HG02642 (cell line): ENCODE results near the gene ABCF3.
"Not testable (repeated sequence)": the region's sequence is repeated elsewhere in the genome, so short reads cannot be mapped to it uniquely, and the experiment has no call there.

Experiments
- ATAC-seq: cut with Tn5 transposase; IDR thresholded peaks from one replicate; pipeline ENCODE4 v1.9.1; 2021; ENCODE audit warnings: mild to moderate bottlenecking; ENCODE audit not compliant: unreplicated experiment, poor library complexity

Gene ABCF3, protein sequence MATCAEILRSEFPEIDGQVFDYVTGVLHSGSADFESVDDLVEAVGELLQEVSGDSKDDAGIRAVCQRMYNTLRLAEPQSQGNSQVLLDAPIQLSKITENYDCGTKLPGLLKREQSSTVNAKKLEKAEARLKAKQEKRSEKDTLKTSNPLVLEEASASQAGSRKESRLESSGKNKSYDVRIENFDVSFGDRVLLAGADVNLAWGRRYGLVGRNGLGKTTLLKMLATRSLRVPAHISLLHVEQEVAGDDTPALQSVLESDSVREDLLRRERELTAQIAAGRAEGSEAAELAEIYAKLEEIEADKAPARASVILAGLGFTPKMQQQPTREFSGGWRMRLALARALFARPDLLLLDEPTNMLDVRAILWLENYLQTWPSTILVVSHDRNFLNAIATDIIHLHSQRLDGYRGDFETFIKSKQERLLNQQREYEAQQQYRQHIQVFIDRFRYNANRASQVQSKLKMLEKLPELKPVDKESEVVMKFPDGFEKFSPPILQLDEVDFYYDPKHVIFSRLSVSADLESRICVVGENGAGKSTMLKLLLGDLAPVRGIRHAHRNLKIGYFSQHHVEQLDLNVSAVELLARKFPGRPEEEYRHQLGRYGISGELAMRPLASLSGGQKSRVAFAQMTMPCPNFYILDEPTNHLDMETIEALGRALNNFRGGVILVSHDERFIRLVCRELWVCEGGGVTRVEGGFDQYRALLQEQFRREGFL

DNA sequence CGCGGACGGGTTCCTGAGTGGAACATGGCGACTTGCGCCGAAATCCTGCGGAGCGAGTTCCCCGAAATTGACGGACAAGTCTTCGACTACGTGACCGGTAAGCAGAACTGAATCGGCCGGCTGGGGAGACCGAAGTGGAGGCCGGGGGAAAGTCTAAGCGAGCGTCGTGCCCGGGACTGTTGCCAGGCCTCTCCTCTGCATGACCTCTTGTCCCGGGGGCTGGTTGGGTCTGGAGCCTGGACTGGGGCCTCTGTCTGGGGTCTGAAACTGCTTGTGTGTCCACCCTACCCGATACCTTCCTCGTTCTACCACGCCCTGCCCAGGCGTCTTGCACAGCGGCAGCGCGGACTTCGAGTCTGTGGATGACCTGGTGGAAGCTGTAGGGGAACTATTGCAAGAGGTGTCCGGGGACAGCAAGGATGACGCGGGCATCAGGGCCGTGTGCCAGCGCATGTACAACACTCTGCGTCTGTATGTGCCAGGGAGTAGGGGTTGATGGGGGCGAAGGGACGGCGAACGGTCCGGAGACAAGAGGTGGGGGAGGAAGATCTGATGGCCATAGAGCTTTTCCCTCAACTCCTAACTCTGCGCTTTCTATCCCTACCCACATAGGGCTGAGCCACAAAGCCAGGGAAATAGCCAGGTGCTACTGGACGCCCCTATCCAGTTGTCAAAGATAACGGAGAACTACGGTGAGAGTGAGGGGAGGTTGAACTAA, at the start of gene ABCF3:
ABCF3 (plus strand) TSS at position 16 of the 718 bp plus-strand sequence; CDS start at position 25, 9 bp downstream.
- ATAC-seq: peak; percentile 34

DNA sequence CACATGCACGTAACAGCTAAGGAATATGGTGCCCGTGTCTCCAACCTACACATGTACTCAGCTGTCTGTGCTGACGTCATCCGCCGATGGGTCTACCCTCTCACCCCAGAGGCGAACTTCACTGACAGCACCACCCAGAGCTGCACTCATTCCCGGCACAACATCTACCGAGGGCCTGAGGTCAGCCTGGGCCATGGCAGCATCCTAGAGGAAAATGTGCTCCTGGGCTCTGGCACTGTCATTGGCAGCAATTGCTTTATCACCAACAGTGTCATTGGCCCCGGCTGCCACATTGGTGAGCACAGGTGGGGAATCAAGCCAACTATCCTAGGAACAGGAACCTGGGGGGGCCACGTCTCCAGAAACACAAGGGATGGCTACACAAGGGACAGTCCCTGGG, 45.6 kb upstream of the ABCF3 start:
- no peak for ATAC-seq

DNA sequence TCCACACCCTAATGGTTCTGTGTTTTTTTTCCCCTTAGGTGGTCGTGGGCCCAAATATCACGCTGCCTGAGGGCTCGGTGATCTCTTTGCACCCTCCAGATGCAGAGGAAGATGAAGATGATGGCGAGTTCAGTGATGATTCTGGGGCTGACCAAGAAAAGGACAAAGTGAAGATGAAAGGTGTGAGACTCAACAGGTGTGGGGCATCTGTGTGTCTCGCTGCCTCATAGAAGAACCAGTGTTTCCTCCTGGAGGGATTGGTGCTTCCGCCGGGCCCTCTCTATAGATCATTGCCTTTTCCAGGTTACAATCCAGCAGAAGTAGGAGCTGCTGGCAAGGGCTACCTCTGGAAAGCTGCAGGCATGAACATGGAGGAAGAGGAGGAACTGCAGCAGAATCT, 43.8 kb upstream of the ABCF3 start:
- ATAC-seq: no peak

DNA sequence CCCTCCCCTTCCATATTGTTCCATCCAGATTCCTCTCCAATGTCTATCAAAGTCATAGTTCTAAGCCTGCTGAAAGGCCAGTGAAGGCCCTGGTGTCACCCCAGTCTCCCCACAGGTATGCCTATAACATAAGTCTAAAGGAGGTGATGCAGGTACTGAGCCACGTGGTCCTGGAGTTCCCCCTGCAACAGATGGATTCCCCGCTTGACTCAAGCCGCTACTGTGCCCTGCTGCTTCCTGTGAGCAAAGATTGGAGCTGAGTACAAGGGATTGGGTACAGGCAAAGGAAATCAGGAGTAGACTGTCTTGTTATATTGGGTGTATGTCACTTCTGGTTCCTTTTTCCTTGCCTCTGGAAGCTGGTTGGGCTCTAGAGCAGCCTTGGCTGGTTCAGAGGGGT, 42.7 kb upstream of the ABCF3 start:
- ATAC-seq: no peak

DNA sequence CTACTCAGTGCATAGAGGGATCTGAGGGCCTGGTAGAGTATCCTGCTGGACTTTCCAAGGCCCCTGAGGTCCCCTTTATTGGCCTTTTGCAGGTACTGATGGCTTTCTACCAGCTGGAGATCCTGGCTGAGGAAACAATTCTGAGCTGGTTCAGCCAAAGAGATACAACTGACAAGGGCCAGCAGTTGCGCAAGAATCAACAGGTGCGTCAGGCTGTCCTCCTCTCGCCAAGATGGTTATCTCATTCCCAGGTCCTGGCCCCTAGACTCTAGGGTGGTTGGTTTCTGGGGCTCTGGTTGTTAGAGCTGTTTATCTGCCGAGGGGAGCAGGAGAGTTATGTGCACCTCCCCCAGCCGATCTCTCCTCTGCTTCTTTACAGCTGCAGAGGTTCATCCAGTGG, 41.5 kb upstream of the ABCF3 start:
- no peak for ATAC-seq

DNA sequence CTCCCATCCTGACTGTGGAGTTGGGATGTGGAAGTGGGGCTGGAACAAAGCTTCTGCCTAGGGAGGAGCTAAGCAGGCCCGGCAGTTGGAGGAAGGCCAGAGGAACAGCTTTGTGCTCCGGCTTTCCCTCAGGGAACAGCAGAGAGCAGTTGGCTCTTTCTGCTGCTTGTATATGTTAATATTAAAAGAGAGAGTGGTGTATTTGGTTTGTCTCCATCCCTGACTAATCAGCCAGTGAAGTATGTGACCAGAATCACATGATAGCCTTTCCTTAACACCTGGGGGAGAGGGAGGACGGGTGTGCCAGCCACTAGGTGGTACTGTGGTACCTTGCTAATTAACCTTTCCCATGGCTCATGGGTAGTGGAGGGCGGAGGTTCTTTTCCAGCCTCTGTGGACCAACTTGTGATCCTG, 40.9 kb upstream of the ABCF3 start:
- no peak for ATAC-seq

DNA sequence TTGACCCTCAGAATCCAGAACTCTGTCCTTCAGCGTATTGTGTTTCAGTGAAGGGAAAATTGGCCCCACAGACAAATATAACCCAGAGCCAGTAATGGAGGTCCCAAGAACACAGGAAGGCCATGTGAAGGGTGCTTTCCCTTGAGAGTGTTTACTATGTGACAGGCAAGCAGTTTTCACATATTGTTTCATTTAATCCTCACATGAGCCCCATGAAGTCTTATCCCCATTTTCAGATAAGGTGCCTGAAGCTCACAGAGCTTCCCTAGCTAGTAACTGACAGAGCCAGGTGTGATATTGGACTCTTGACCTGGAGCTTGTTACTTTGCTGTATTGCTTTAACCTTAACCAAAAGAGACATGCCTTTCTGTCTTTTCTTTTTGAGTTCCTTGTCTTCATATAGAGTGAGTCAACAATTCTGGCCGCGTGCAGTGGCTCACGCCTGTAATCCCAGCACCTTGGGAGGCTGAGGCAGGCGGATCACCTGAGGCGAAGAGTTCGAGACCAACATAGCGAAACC, 40.2 kb upstream of the ABCF3 start:
- ATAC-seq: no peak

DNA sequence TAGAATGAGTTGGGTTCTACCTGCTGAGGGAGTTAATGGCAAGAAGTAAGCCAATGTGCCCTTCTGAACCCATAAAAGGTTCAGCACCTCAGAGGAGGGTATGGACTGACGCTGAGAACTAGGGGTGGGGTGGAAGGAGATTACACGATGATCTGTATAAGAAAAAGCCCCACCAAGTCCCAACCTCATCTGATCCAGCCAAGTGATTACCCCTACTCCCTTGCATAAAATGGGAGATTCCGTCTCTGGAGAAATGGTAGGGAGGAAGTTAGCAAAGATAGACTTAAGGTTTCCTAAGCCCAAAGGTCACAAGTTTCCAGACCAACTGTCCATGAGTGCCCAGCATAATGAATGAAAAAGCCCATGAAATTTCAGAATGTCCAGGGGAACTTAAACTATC, 37.9 kb upstream of the ABCF3 start:
- ATAC-seq: no peak

DNA sequence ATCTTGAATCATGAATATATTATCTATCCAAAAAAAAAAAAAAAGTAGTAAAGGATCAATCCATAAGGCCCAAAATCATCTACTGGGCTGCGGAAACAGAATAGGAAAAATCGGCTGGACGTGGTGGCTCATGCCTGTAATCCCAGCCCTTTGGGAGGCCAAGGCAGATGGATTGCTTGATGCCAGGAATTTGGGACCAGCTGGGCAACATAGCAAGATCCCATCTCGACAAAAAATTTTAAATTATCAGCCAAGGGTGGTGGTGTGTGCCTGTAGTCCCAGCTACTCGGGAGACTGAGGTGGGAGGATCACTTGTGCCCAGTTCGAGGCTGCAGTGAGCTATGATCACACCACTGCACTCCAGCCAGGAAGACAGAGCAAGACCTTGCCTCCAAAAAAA, 36.9 kb upstream of the ABCF3 start:
- ATAC-seq: no peak

DNA sequence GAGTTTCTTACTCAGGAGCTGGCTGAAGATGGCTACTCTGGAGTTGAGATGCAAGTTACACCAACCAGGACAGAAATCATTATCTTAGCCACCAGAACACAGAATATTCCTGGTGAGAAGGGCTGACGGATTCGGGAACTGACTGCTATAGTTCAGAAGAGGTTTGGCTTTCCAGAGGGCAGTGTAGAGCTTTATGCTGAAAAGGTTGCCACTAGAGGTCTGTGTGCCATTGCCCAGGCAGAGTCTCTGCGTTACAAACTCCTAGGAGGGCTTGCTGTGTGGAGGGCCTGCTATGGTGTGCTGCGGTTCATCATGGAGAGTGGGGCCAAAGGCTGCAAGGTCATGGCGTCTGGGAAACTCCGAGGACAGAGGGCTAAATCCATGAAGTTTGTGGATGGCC, 36.2 kb upstream of the ABCF3 start:
- not testable (repeated sequence) for ATAC-seq

DNA sequence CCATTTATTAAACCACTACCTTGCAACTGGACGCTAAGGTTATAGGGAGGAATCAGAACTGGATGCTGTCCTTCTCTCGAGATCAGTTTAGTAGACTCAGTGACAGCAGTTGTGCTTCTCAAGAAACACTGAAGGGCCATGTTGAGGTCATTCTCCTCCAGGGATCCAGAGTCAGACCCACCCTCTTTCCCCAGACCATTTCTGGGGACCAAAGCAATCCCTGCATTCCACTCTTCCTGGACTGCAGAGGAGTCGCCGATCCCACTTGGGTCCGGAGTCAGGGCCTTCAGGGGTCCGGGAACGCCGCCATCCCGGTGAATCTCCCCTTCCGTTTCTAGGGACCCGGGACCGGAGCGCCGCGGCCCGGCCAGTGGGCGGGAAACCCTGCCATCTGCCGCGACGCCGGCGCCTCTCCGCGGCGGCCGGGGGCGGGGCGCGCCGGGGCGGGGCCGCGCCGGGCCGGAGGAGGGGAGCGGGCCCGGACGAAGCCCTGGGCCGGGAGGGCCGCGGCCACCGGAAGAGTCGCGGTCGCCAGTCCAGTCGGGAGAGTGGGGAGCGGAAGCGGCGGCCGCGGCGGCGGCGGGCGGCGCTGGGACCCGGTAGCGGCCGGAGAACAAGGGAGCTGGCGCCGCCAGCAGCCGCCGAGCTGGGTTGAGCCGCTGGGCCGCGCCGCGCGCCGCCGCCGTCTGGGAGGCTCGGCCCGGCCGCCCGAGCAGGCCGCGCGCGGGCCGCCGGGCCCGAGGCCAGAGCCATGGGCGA, 30.9 kb upstream of the ABCF3 start, which contains the start of gene DVL3:
DVL3 (plus strand) TSS at position 493 of the 759 bp plus-strand sequence; CDS start at position 752, 259 bp downstream.
- peak; percentile 85 for ATAC-seq

DNA sequence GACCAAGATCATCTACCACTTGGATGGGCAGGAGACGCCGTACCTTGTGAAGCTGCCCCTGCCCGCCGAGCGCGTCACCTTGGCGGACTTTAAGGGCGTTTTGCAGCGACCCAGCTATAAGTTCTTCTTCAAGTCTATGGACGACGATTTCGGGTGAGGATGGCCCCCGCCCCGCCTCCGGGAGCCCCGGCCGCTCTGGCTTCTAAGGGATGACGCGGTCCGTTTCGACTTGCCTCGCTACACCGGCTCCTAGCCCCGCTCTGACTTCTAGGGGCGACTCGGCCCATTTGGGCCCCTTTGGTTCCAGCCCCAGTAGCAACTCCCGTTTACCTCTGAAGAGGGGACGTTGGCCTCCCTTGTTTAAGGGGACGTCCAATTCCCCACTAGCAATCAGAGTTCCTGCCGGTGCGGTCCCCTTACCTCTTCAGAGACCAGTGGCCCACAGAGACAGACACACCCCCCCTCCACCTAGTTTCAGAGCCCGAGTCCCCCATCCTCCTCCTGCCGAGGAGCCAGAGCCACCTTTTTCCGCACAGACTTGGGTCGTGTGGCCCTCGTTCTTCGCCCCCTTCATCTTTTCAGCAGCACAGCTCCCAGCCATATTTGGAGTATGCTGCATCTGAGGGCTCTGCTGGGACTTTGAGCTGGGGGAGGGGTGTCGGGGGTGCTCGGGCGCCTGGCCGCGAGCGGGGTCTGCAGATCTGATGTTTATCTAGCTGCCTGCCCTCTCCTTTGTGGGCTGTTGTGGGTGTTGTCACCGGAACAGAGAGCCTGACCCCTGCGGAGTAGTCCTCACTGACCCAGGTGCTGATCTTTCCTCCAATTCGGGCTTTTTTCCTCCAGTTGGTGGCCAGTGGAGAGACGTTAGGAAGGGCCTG, 30.1 kb upstream of the ABCF3 start:
- ATAC-seq: peak; percentile 40

DNA sequence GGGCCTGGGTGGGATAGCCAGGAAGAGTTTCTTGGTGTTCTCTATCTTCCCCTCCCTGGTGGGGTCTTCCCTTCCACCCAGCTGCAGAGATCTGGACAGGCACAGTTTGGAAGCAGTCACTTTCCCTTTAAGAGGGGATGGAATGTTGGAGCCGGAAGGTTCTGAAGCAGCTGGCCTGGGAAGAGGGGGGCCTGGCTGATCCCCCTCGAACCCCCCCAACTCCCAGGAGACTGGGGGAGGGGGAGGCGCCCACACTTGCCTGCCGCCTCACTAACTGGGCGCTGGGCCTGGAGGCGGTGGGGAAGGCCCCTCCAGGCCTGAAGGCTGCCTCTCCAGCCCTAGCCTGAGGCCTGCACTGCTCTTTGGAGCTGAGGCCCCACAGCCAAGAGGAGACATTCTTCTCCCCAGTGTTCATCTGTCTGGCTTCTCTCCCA, 29.5 kb upstream of the ABCF3 start:
- ATAC-seq: no peak

DNA sequence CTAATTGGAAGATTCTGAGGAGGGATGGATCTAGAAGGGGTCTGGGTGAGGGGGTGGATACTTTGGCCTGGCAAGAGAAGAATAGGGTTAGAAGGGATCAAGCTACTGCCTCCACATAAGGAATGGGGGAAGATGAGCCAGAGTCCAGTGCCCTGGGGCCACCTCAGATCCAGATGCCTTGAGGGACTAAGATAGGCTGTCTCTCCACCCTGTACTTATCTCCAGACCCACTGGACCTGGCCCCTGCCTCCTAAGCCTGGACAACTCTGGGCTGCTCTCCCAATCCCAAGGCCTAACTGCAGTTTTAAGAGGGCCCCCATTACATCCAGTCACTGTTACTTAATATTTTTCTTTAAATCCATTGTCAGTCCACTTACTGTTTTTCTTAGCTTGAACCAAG, 28.8 kb upstream of the ABCF3 start:
- no peak for ATAC-seq

DNA sequence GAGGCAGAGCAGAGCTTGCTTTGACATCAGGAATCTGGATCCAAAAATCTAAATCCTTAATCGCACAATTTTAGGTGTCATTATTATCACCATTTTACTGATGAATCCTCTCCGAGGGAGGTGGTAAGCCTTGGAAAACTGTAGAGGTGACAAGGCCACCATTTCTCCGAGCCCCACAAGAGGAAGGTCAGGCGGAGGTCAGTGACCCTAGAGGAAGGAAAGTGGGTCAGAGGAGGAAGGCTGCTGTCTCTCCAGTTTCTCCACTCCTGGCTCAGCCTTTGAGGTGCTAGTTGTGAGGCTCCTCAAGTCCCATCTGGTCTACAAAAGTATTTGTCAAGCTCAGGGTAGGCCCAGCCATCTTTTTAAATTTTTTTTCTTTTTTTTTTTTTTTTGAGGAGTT, 27.6 kb upstream of the ABCF3 start:
- ATAC-seq: no peak

DNA sequence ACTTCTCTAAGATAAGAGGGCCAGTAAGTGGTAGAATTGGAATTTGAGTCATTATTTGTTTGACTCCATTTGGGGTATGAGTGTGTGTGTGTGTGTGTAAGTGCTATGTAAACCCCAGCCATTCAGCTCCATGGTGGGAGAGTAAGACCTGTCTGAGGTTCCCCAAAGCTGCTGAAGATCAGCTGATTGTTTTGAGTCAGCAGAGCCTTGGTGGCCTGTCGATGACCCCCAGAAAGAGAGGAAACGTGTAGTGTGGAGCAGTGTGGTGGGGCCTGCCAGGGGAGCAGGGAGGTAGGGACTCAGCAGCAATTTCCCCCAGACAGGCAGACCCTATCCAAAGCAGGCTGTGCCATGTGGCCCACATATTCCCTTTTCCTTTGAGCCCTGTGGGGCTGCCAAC, 25.5 kb upstream of the ABCF3 start:
- no peak for ATAC-seq

DNA sequence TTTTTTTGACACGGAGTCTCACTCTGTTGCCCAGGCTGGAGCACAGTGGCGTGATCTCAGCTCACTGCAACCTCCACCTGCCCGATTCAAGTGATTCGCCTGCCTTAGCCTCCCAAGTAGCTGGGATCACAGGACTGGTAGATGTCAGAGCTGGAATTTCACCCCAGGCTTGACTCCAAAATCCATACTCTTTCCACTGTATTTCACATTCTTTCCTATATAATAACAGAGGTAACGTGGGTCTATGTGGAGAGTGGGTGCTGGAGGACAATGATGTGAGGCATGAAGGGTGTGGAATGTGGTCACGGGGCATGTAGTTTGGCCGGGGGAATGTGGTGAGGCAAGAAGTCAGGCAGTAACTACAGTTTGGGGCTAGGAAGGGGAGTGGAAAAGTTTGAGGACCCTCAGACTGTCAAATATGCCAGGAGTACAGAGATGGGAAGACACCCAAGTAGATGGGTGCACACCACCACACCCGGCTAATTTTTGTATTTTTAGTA, 23.4 kb upstream of the ABCF3 start:
- ATAC-seq: not testable (repeated sequence)

DNA sequence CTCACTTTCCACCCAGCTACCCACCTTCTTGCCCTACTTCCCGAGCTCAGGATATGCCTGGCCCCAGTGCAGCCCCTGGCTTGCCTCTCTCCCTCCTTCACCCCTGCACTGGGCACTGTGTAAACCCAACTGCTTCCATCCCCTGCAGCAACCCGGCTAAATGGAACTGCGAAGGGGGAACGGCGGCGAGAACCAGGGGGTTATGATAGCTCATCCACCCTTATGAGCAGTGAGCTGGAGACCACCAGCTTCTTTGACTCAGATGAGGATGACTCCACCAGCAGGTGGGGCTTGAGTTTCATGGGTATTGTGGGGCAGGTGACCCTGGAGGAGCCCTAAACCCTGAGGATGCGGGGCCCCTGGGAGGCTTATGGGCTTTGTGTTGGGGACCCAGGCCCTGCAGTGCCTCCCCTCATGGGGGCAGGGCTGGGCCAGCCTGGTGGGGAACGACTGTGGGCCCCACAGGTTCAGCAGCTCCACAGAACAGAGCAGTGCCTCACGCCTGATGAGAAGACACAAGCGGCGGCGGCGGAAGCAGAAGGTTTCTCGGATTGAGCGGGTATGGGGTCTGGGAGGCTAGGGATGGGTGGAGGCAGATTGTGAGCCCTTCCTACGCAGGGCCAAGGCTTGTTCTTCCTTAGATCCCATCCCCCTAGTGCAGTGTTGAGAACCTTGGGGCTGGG, 21.2 kb upstream of the ABCF3 start:
- ATAC-seq: no peak
